OCI-LY3 (cell line): Measurements from ENCODE around the gene EPN2.

Experiments used
- H2AFZ ChIP-seq: fragments of 200-600, 300-600 bp; shearing (Covaris generic); 2 replicates; pipeline ENCODE4 v1.6.0; 2014; ENCODE audit warnings: antibody characterized with exemption, low read depth, low read length
- H3K27ac ChIP-seq: fragments of 200-600, 300-600 bp; sonication (generic); 2 replicates; pipeline ENCODE4 v1.5.1; 2014; ENCODE audit warnings: mild to moderate bottlenecking, low read length, moderate library complexity, mixed read lengths
- H3K27me3 ChIP-seq: fragments of 200-600, 300-600 bp; sonication (generic); 2 replicates; pipeline ENCODE4 v1.6.1; 2014; ENCODE audit warnings: low read depth, low read length, mixed read lengths
- H3K36me3 ChIP-seq: fragments of 200-600, 300-600 bp; sonication (generic); replicated peaks from 2 replicates; pipeline ENCODE3; 2014; ENCODE audit warnings: low read depth, low read length, mixed read lengths
- H3K4me1 ChIP-seq: fragments of 300-600, 200-600 bp; sonication (generic); 2 replicates; pipeline ENCODE4 v1.6.1; 2014; ENCODE audit warnings: low read length, mixed read lengths
- H3K4me2 ChIP-seq: fragments of 200-600, 300-600 bp; sonication (generic); 2 replicates; pipeline ENCODE4 v1.6.1; 2014; ENCODE audit warnings: low read length, mixed read lengths
- H3K4me3 ChIP-seq: fragments of 300-600, 200-600 bp; sonication (generic); 2 replicates; pipeline ENCODE4 v1.5.1; 2014; ENCODE audit warnings: antibody characterized with exemption, mild to moderate bottlenecking, low read length, moderate library complexity
- H3K79me2 ChIP-seq: fragments of 300-600, 200-600 bp; shearing (Covaris generic); 2 replicates; pipeline ENCODE4 v1.6.1; 2014; ENCODE audit warnings: mild to moderate bottlenecking, low read length, mixed read lengths
- H3K9ac ChIP-seq: fragments of 300-600, 200-600 bp; shearing (Covaris generic); 2 replicates; pipeline ENCODE4 v1.6.0; 2014; ENCODE audit warnings: mild to moderate bottlenecking, low read length, moderate library complexity
- H3K9me3 ChIP-seq: fragments of 200-600, 300-600 bp; shearing (Covaris generic); 2 replicates; pipeline ENCODE4 v1.6.1; 2014; ENCODE audit warnings: low read length, mixed read lengths; ENCODE audit not compliant: insufficient read depth
- H4K20me1 ChIP-seq: fragments of 200-600, 300-600 bp; sonication (generic); 2 replicates; pipeline ENCODE4 v1.6.1; 2016; ENCODE audit warnings: low read length, mixed read lengths; ENCODE audit not compliant: insufficient read depth
- CTCF ChIP-seq: fragments of 200-600, 300-600 bp; sonication (generic); IDR thresholded peaks from 2 replicates; pipeline ENCODE4 v1.5.1; 2014; ENCODE audit warnings: antibody characterized with exemption, low read length, low read depth
- EZH2phosphoT487 ChIP-seq: fragments of 200-600 bp; shearing (Covaris generic); IDR thresholded peaks from 2 replicates; pipeline ENCODE4 v1.6.1; 2018; ENCODE audit warnings: antibody characterized with exemption, mixed run types, low read depth

EPN2 gene

GRCh38 chr17:19369107-19369778 is 132.1 kb downstream of the EPN2 start:
- no peak overlapping the region for H3K4me2 ChIP-seq
- TF ChIP-seq EZH2phosphoT487 = no peak
- no peak for TF ChIP-seq CTCF
- no peaks in the 10 kb centered on the region for H3K27me3 ChIP-seq
- no peaks in the 10 kb centered on the region for H4K20me1 ChIP-seq
- H3K27ac ChIP-seq = no peak overlapping the region
- H3K9ac ChIP-seq = no peak overlapping the region
- H3K79me2 ChIP-seq = no peaks in the 10 kb centered on the region
- 0 out of 2 replicates have a peak, but pooled peaks cover 2% of the 10 kb centered on the region for H3K4me1 ChIP-seq
- no peak overlapping the region for H2AFZ ChIP-seq
- no peak overlapping the region for H3K4me3 ChIP-seq
- H3K9me3 ChIP-seq = no peaks in the 10 kb centered on the region
- H3K36me3 ChIP-seq = no peaks in the 10 kb centered on the region

GRCh38 chr17:19369846-19370492 is 132.8 kb downstream of the EPN2 start:
- no peak overlapping the region for H3K9ac ChIP-seq
- no peak overlapping the region for H3K4me3 ChIP-seq
- no peaks in the 10 kb centered on the region for H3K79me2 ChIP-seq
- no peak overlapping the region for H3K27ac ChIP-seq
- H3K9me3 ChIP-seq = no peaks in the 10 kb centered on the region
- TF ChIP-seq EZH2phosphoT487 (no peak), CTCF (no peak)
- 0 out of 2 replicates have a peak, but pooled peaks cover 2% of the 10 kb centered on the region for H3K4me1 ChIP-seq
- no peaks in the 10 kb centered on the region for H4K20me1 ChIP-seq
- no peak overlapping the region for H2AFZ ChIP-seq
- no peaks in the 10 kb centered on the region for H3K27me3 ChIP-seq
- no peak overlapping the region for H3K4me2 ChIP-seq
- H3K36me3 ChIP-seq = no peaks in the 10 kb centered on the region

GRCh38 chr17:19370493-19370960 is 133.4 kb downstream of the EPN2 start:
- no peak for TF ChIP-seq CTCF
- no peak for TF ChIP-seq EZH2phosphoT487
- Histone ChIP-seq H3K27me3 (no peaks in the 10 kb centered on the region), H4K20me1 (no peaks in the 10 kb centered on the region), H3K36me3 (no peaks in the 10 kb centered on the region), H3K9me3 (no peaks in the 10 kb centered on the region), H2AFZ (no peak overlapping the region), H3K4me2 (no peak overlapping the region), H3K4me1 (0 out of 2 replicates have a peak, but pooled peaks cover 2% of the 10 kb centered on the region), H3K4me3 (no peak overlapping the region), H3K27ac (no peak overlapping the region), H3K79me2 (no peaks in the 10 kb centered on the region), H3K9ac (no peak overlapping the region)

GRCh38 chr17:19371259-19372010 is 134.3 kb downstream of the EPN2 start:
- no peaks in the 10 kb centered on the region for H3K9me3 ChIP-seq
- no peak overlapping the region for H3K4me2 ChIP-seq
- H3K9ac ChIP-seq = no peak overlapping the region
- H3K27ac ChIP-seq = no peak overlapping the region
- no peak overlapping the region for H2AFZ ChIP-seq
- H3K79me2 ChIP-seq = no peaks in the 10 kb centered on the region
- no peaks in the 10 kb centered on the region for H3K27me3 ChIP-seq
- no peaks in the 10 kb centered on the region for H3K36me3 ChIP-seq
- H4K20me1 ChIP-seq = no peaks in the 10 kb centered on the region
- H3K4me3 ChIP-seq = no peak overlapping the region
- TF ChIP-seq EZH2phosphoT487 (no peak), CTCF (no peak)
- 0 out of 2 replicates have a peak, but pooled peaks cover 2% of the 10 kb centered on the region for H3K4me1 ChIP-seq
